WTC11 (cell line): ENCODE results near the gene STK24.

ENCODE experiments used
- ATF3 ChIP-seq: sonication (generic); formaldehyde crosslinking; conservative IDR thresholded peaks from 2 replicates; pipeline ENCODE4 v1.8.1; 2022; ENCODE audit warnings: mild to moderate bottlenecking, missing genetic modification reagents
- CTCF ChIP-seq: fragments of 200-600 bp; IDR thresholded peaks from 2 replicates; pipeline ENCODE4 v1.8.0; 2022; ENCODE audit warnings: antibody characterized with exemption
- E2F1 ChIP-seq: sonication (generic); formaldehyde crosslinking; IDR thresholded peaks from 2 replicates; pipeline ENCODE4 v1.8.0; 2022; ENCODE audit warnings: mild to moderate bottlenecking, missing genetic modification reagents
- E2F4 ChIP-seq: sonication (generic); formaldehyde crosslinking; IDR thresholded peaks from 2 replicates; pipeline ENCODE4 v1.8.1; 2022; ENCODE audit warnings: low read depth, mild to moderate bottlenecking, moderate library complexity, missing genetic modification reagents, borderline replicate concordance
- E2F5 ChIP-seq: sonication (generic); formaldehyde crosslinking; IDR thresholded peaks from 2 replicates; pipeline ENCODE4 v1.8.1; 2022; ENCODE audit warnings: mild to moderate bottlenecking, moderate library complexity, missing genetic modification reagents
- FOXJ3 ChIP-seq: sonication (generic); formaldehyde crosslinking; IDR thresholded peaks from 2 replicates; pipeline ENCODE4 v1.9.0; 2021; ENCODE audit warnings: missing genetic modification reagents, mild to moderate bottlenecking, borderline replicate concordance
- JAZF1 ChIP-seq: fragments of 250-450 bp; sonication (Bioruptor Pico); IDR thresholded peaks from 2 replicates; pipeline ENCODE4 v1.9.0; 2021; ENCODE audit warnings: moderate library complexity, mild to moderate bottlenecking, inconsistent platforms
- SP1 ChIP-seq: sonication (generic); formaldehyde crosslinking; conservative IDR thresholded peaks from 2 replicates; pipeline ENCODE4 v1.8.1; 2022; ENCODE audit warnings: missing genetic modification reagents
- TCF7 ChIP-seq: sonication (generic); formaldehyde crosslinking; IDR thresholded peaks from 2 replicates; pipeline ENCODE4 v1.8.0; 2022; ENCODE audit warnings: mild to moderate bottlenecking, low read depth, missing genetic modification reagents, moderate library complexity
- USF1 ChIP-seq: sonication (generic); formaldehyde crosslinking; IDR thresholded peaks from 2 replicates; pipeline ENCODE4 v1.8.0; 2022; ENCODE audit warnings: mild to moderate bottlenecking, missing genetic modification reagents
- USF2 ChIP-seq: sonication (generic); formaldehyde crosslinking; IDR thresholded peaks from 2 replicates; pipeline ENCODE4 v1.8.1; 2023; ENCODE audit warnings: mild to moderate bottlenecking, missing genetic modification reagents, moderate library complexity

GRCh38 chr13:98575904-98576199, 1.1 kb downstream of the STK24 start:
- no peak for TF ChIP-seq E2F1 (CRISPR knock-in tag)
- no peak for TF ChIP-seq JAZF1 (CRISPR knock-in tag)
- TF ChIP-seq CTCF = no peak
- TF ChIP-seq TCF7 (CRISPR knock-in tag) = no peak
- TF ChIP-seq USF2 (CRISPR knock-in tag) = no peak
- no peak for TF ChIP-seq USF1 (CRISPR knock-in tag)
- no peak for TF ChIP-seq SP1 (CRISPR knock-in tag)
- no peak for TF ChIP-seq ATF3 (CRISPR knock-in tag)
- TF ChIP-seq E2F5 (CRISPR knock-in tag) = no peak
- no peak for TF ChIP-seq FOXJ3
- TF ChIP-seq E2F4 (CRISPR knock-in tag) = no peak
